HG02943 (cell line): ENCODE measurements around the gene LRPPRC.
"Not testable (repeated sequence)": the region's sequence is repeated elsewhere in the genome, so short reads cannot be mapped to it uniquely, and the experiment has no call there.

Experiments used
- ATAC-seq: cut with Tn5 transposase; IDR thresholded peaks from one replicate; pipeline ENCODE4 v1.9.1; 2021; ENCODE audit warnings: mild to moderate bottlenecking, low read depth, moderate library complexity; ENCODE audit not compliant: unreplicated experiment

LRPPRC gene

GRCh38 chr2:43995733-43996533 is at the start of gene LRPPRC:
LRPPRC (minus strand) TSS chr2:43995989; CDS start chr2:43995947, 42 bp downstream.
- ATAC-seq, result peak; percentile 92

DNA sequence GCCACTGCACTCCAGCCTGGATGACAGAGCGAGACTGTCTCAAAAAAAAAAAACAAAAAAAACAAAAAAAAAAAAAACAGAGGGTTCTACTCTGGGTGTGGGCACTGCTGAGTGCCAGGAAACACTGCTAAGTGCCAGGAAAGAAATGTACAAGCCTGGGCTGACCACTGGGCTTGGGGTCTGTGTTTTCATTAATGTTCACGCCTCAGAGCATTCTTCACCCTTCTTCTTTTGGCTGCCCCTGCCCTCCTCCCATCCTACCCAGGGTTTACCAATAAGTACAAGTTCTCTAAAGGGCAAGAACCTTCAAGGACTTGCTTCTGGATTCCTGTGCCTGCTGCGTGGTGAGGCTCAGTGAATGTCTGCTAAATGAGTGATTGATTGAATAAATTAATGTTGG is 49.3 kb upstream of the LRPPRC start:
- ATAC-seq, result no peak

GRCh38 chr2:44044281-44044720 is 48.5 kb upstream of the LRPPRC start:
- ATAC-seq, result no peak

DNA sequence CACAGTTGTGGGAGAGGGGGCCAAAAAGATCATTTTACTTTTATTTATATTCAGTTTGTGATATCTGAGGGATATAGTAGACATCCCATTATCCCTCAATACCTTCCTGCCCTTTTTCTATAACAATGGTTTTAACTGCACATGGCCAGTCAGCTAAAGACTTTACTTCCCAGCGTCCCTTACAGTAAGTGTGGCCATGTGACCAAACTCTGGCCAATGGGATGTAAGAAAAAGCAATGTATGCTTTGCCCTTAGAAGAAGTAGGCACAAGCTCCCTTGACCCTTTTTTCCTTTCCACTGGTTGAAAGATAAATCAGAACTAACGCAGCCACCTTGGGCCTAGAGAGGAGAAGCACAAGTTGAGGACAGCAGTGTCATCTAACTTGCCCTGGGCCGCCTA is 44.6 kb upstream of the LRPPRC start:
- ATAC-seq, result no peak

- no peak for ATAC-seq
Observed at GRCh38 chr2:44038277-44038676, 42.5 kb upstream of the LRPPRC start.

DNA sequence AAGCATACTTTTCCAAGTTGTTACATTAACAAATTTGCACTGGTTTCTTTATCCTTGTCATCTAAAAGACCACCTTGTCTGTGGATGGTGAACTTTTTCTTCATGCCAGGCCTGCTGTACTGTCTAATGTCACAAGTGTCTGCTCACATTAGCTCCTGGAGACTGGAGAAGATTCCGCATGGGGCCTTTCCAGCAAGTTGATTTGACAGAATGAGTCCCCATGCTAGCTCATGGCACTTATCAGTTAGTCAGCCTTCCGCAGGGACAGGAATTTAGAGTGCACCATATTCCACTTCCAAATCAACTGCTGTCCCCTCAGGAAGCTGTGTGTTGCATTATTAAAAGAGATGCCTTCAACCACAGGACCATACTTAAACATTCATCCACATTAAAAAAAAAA is 41.4 kb upstream of the LRPPRC start:
- no peak for ATAC-seq

GRCh38 chr2:44033947-44034346 is 38.2 kb upstream of the LRPPRC start:
- no peak for ATAC-seq

DNA sequence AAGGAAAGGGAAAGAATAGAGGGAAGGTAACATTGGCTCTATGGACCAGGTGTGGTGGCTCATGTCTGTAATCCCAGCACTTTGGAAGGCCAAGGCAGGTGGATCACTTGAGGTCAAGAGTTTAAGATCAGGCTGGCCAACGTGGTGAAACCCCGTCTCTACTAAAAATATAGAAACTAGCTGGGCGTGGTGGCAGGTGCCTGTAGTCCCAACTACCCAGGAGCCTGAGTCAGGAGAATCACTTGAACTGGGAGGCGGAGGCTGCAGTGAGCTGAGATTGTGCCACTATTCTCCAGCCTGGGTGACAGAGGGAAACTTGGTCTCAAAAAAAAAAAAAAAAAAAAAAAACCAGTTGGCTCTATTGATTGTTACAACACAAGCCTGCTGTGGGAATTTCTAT is 31.3 kb upstream of the LRPPRC start:
- ATAC-seq, result not testable (repeated sequence)

DNA sequence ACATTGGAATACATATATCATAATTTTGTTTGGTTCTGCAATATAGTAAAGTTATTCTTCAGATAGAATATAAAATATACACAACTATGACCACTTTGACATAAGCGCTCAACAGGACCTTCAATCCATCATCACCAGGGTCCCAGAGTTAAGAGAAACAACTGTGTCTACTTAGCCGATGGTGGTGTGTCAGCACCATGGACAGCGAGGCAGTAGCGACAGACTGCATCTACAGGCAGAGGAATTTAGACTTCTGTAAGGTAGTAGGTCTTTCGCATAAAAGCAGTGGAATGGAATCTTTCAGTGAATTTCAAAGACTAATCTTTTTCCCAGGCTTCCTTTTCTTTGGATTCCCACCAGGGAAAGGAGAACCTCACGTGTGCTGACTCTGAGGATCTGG is 20.5 kb upstream of the LRPPRC start:
- no peak for ATAC-seq

- no peak for ATAC-seq
Observed at GRCh38 chr2:44015239-44015638, 19.4 kb upstream of the LRPPRC start.

DNA sequence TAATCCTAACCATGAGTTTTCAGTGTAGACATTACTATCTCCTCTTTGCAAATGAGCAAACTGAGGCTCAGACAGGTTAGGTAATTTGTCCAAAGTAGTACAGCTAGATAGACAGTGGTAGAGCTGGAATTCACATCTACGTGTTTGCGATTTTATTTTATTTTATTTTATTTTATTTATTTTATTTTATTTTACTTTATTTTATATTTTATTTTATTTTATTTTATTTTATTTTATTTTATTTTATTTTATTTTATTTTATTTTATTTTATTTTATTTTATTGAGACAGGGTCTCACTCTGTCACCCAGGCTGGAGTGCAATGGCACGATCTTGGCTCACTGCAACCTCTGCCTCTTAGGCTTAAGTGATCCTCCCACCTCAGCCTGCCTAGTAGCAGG is 17.4 kb upstream of the LRPPRC start:
- ATAC-seq, result not testable (repeated sequence)

GRCh38 chr2:44010266-44010665 is 14.5 kb upstream of the LRPPRC start:
- no peak for ATAC-seq

DNA sequence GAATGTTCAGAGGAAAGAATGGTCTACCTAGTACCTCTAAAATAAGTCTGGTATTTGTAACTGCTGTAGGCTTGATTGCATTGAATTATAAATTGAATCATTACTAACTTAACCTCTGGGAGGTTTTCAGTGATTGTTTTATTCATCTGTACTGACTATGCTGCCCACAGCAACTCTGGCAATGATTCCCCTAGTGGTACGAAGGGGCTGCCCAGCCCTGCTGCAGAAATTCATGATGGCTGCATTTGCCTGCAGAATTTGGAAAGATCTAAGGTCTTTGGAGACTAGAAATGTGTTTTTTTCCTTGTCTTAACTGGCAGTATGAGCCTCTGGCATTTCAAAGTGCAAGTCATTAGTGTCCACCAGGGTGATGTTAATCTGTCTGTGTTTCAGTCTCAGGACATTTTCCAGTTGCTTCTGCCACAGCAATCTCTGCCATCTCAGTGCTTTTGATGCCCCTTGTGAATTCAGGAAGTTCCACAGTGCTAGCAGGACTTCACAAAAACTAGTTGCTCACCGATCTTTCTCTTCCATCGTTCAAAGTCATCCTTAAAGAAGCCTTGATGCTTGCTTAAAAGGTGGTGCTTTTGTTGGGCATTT is 13.4 kb upstream of the LRPPRC start:
- ATAC-seq, result no peak

DNA sequence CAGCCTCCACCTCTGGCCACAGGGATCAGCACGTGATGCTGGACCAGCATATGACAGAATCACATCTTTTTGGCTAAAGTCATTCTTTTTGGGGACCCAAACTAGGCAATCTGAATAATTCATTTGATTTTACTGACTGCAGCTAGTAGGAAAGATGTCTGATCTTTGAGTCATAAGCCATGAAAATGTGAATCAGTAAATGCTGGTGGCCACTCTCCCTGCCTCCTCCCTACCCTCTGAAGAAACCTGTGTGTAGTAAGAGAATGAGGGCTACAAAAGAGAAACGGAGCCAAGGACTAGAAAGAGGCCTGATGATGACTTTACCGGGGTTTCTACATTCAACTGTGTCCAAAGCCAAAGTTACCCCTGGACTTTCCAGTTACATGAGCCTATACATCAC is 10.1 kb upstream of the LRPPRC start:
- ATAC-seq, result no peak

- no peak for ATAC-seq
Observed at GRCh38 chr2:44004735-44005602, 9.2 kb upstream of the LRPPRC start.

GRCh38 chr2:44001716-44002115 is 5.9 kb upstream of the LRPPRC start:
- no peak for ATAC-seq

- ATAC-seq, result no peak
Observed at GRCh38 chr2:43998263-43998662, 2.5 kb upstream of the LRPPRC start.

GRCh38 chr2:43993437-43993836 is 2.4 kb downstream of the LRPPRC start:
- no peak for ATAC-seq

DNA sequence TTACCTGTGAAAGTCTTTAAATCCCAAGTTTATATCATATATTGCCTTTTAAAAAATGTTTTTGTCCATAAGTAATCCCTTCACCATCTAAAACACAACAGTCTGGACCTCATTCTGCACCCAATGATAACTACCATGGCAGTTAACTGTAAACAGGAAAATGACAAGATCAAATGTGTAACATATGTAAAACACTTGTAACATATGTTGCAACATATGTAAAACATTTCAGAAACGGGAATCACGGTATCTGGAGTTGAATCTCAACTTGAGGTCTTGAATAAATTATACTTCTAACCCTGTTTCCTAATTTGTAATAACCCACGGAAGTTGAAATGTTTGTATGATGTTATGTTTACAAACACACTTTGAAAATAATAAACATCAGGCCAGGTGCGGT is 6.2 kb downstream of the LRPPRC start:
- no peak for ATAC-seq

DNA sequence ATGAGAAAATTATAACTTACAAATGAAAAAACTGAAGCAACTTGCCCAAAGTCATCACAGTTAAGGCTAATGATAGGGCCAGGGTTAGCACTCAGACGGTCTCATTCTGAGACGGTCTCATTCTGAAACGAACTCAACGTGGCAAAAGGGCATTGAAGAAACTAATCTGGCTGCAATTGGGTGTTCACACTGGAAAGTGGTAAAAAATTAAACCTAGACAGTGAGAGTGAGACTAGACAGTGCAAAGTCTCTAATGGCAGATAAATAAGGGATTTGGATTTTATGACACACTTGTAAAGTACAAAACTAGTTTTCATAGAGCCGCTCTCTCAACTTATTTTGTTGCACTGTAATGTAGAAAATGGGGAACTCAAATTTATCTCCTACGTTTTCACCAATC is 9.2 kb downstream of the LRPPRC start:
- no peak for ATAC-seq

GRCh38 chr2:43985359-43985758 is 10.4 kb downstream of the LRPPRC start:
- no peak for ATAC-seq
